SH-SY5Y (cell line): ENCODE data around the gene DNM3.

Experiments
- GATA2 ChIP-seq: IDR thresholded peaks from 2 replicates; pipeline ENCODE4 v1.6.1; 2011; ENCODE audit warnings: mild to moderate bottlenecking, low read depth, low read length
- GATA3 ChIP-seq: IDR thresholded peaks from 2 replicates; pipeline ENCODE4 v1.6.1; 2011; ENCODE audit warnings: low read depth, mild to moderate bottlenecking, low read length, moderate library complexity

- no peak for TF ChIP-seq GATA2
- no peak for TF ChIP-seq GATA3
Measured at GRCh38 chr1:172135978-172136610, 294.8 kb downstream of the DNM3 start.
